HG02840 (cell line): Measurements from ENCODE around the gene AHRR.
"Not testable (repeated sequence)": the region's sequence is repeated elsewhere in the genome, so short reads cannot be mapped to it uniquely, and the experiment has no call there.

Source experiments
- ATAC-seq: cut with Tn5 transposase; IDR thresholded peaks from one replicate; pipeline ENCODE4 v1.9.1; 2021; ENCODE audit warnings: mild to moderate bottlenecking, moderate library complexity, moderate number of reproducible peaks; ENCODE audit not compliant: unreplicated experiment, low FRiP score

The AHRR gene

DNA sequence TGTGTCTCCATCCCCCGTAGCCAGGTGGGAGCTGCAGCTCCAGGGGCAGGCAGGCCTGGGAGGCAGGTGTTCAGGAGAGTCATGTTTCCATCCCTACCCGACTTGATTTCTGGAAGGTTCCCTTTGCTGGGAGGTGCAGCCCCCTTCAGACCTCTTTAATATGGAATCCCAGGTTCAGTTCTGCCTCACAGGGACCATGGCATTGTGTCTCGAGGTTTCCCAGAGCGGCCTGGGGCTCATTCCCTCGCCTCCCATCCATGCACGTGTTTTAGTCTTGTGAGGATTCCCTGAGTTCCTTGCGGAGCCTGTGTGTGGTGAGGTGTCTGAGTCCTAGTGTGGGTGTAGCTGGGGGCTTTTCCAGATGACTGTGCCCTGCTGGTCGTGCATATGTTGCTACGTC is 16.5 kb upstream of the AHRR start:
- ATAC-seq = no peak

DNA sequence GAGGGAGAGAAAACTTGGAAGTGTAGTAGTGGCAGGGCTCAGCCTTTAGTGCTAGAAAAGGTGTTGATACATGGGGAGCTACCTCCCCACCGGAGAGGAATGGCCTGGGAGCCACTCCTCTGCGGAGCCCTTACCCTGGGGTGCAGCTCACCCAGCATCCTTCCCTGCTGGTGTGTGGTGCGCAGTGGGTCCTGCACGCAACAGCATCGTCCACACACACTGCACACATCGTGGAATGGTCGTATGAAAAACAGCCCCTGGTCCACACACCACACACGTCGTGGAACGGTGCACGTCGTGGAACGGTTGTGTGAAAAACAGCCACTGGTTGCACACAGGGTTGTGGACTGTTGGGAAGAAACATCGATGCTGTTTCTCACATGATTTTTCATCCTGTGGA is 16.1 kb upstream of the AHRR start:
- no peak for ATAC-seq

- no peak for ATAC-seq
Measured at GRCh38 chr5:306011-306805, 15.3 kb upstream of the AHRR start.

DNA sequence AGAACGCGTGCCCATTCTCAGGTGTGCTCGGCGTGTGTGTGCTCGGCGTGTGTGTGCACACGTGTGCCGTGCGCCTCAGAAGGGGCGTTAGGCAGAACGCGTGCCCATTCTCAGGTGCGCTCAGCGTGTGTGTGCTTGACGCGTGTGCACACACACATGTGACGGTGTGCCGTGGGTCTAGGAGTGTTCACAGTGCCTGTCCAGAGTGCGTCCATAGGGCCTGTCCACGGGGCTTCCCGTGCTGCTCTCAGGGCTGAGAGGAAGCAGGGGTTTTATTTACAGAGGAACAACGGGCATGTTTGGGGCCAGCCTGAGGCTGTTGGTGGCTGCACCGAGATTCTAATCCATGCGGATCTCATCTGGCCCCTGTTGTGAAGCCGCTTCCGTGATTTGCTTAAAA is 14.2 kb upstream of the AHRR start:
- no peak for ATAC-seq

GRCh38 chr5:307794-308579 is 13.5 kb upstream of the AHRR start:
- ATAC-seq = no peak

DNA sequence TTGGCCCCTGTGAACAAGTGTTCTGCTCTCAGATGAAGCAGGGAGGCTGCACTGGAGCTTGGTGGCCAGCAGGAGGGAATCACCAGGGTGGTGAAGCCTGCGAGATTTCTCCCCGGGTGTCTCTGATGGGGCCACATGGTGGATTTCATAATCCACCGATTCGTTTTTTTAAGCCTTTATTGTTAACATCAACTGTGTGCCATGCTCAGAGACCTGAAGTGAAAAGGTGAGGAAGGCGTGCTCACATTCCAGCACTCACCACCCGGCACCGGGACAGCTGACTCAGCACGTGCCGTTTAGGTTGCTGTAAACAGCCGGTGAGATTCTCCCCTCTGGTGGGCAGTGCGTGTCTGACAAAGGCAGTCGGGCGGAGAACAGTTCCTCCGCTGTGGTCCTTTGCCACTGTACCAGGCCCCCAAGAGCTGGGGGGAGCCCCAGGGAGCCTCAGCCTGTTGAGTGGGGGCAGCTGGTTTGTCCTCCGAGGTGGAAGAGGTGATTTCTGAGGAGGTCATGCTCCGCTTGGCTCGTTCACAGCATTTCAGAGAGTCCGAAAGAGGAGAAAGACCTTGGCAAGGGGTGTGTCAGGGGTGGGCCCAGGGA is 12.7 kb upstream of the AHRR start:
- ATAC-seq = no peak

DNA sequence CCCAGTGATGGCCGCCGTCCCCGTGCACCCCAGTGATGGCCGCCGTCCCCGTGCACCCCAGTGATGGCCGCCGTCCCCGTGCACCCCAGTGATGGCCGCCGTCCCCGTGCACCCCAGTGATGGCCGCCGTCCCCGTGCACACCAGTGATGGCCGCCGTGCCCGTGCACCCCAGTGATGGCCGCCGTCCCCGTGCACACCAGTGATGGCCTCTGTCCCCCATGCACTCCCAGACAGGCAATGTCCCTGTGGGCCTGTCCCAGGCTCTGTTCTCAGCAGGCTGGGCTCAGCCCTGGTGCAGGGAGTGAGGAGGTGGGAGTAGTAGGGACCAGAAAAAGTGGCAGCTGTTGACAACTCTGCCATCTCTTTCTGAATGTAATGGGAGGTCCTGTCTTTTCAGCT is 11.7 kb upstream of the AHRR start:
- not testable (repeated sequence) for ATAC-seq

GRCh38 chr5:310516-310915 is 11.0 kb upstream of the AHRR start:
- no peak for ATAC-seq

DNA sequence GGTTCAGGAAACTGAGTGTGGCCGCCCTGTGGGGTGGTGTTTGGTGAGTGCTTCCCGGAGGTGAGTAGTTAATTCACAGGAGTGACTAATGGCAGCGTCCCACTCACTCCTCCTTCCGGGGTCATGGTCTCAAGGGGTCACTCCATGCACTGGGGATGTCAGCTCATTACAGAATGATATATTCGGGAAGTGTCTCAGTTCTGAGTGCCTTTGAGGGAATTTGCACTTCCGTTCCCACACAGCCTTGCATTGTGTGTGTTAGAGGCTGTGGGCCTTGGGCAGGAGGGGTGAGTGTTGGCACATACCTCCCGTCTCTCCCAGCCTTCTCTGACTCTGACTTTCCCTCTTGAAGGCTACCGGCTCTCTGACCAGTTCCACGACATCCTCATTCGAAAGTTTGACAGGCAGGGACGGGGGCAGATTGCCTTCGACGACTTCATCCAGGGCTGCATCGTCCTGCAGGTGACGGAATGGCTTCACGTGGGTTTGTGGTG is 10.5 kb upstream of the AHRR start:
- ATAC-seq = no peak

GRCh38 chr5:311963-312362 is 9.6 kb upstream of the AHRR start:
- no peak for ATAC-seq

DNA sequence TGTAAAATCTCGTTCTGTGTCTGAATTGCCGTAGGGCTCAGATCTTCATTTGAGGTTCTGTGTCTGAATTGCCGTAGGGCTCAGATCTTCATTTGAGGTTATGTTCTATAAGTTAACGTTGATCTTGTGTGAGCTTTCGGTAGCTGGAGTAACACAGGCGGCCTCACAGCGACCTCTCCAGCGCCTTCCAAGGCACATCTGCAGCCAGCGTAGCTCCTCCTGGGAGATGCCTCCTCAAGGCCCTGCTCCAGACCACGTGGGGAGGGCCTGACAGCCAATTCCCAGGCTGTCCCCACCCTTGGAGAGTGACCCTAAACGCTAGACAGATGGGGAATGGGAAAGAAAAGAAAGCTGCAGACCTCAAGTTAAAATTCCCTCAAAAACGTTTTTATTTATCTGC is 8.7 kb upstream of the AHRR start:
- ATAC-seq = no peak

DNA sequence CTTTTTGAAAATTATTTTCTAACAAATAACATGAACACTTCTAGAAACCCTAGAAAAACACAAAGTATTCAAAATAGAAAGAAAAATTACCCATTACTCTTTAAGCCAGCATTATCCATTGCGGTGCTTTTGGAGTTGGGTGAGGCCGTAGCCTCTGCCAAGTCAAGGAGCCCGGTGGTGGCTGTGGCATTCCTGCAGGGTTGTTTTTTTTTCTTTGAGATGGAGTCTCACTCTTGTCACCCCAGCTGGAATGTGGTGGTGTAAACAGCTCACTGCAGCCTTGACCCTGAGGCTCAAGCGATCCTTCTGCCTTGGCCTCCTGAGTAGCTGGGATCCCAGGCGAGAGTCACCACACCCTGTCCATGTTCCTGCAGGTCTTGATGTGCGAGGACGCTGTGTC is 8.2 kb upstream of the AHRR start:
- ATAC-seq = no peak

DNA sequence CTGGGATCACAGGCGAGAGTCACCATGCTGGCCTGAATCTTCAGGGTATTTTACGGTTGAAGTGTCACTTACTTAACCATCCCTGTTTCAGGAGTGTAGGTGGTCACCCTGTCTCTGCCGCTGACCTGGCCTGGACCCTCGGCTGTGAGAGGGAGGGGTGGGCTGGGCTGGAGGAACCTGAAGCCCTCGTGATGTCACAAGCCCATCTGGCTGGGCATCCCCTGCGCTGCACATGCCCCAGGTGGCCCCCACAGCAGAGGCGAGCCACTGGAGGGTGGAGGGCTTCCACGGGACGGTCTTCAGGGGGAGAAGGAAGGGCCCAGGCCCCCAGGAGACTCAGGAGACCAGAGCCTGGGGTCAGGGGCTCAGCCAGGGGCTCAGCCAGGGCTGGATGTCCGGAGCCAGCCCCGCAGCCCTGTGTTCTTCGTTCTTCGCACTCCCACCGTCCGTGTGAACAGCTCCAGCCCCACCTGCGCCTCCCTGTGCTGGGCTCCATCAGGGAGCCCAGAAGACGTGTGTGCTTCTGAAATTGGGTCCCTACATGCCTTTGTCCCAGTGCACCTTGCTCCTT is 7.6 kb upstream of the AHRR start:
- no peak for ATAC-seq

GRCh38 chr5:314676-315487 is 6.6 kb upstream of the AHRR start:
- ATAC-seq = no peak

DNA sequence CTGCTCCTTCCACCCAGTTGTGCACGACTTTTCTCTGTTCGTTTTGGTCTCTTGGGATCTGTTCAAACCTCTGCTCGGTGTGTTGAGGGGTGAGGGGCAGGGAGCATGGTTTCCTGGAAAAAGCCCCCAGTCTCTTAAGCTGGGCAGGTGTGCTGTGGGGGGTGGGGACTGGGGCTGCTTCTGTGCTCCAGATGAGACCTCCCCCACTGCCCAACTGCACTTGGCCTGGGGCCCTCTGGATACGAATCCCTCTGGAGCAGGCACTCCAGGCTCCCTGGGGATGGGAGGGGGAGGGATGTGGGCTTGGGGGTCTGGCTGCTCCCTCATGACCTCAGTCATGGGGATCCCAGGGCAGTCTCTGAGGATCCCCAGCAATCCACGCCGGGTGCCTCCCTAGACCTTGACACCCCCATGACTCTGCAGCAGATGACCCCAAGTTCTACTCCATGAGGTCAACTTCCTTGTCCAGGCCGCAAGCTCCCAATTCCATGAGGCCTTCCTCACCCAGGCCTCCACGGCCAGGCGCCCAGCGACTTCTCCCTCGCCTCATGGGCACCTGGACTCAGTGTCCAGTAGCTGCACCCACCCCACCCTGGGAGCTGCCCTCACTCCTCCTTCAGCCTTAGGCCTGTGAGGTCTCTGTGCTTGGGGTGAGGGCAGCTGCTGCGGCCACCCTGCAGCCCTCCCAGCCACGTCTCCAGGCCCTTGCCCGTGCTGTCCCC is 5.9 kb upstream of the AHRR start:
- ATAC-seq = no peak

GRCh38 chr5:316210-317085 is 5.1 kb upstream of the AHRR start:
- peak; percentile 7 for ATAC-seq

DNA sequence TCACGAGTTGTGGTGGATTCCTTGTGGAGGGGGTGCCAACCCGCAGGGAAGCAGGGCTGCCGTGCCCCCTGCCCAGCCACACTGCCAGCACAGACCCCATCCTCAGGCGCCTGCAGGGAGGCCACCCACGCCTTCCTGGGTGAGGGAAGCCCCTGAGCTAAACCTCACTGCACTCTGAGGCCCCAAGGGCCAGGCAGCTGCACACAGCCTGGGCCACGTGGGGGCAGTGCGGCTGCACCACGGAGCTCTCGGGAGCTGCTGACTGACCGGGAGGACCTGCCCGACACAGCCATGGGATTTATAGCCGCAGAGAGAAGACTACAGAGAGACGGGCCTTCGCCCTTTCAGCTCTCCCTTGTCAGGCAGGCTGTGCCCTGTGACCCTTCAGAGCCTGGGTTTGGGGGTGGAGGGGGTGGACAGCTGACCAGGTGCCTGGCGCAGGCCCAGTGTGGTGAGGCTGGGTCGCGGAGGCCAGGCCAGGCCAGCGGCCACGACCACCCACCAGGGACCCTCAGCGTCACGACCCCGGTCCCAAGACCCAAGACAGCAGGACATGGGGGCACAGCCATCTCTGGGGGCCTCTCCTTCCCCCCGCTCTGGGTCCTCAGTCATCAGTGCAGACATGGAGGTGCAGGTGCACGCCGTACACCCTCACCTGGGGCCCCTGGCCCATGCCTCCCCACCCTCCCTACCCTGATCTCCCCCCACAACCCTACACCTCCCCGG is 4.3 kb upstream of the AHRR start:
- ATAC-seq = peak; percentile 58

- ATAC-seq = no peak
Measured at GRCh38 chr5:318341-318897, 3.1 kb upstream of the AHRR start.
